Measurements from ENCODE around the gene KCTD6. TPM values are rescaled to one million over a fixed set of nuclear protein-coding genes. Genes with fewer than 3 reads are reported as not detected.

Gene KCTD6
- total and polyA plus RNA-seq, 7 donors, result 4.6 to 25.3 (median 12.0) TPM

DNA sequence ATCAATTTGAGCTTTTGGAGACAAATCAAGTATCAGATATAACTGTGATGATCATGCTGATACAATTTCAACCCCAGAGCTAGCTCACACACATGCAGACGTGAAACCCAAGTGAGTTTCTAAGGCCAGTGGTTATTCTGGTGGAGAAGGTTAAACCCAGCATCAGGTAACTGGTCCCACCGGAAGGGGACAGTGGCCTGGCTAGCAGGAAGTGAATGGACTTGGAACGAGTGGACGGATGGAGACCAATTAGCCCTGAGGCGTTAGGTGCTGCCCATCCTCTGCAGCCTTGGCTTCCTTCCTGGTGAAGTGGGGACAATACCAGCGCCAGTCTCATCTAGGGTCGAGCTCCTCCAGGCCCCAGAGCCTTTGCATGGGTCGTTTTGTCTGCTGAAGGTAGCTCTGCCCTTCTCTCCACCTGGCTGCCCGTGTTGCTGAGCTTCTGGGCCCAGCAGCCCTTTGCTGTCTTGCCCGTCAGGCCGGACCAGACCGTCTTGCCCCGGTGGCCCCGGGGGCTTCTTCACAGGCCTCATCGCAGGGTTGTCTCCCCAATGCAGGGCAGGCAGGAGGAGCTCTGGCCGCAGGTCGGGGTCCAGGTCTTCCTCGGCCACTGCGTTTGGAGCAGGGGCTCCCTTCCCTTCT is 915 bp upstream of the KCTD6 start:
- no peak for TF ChIP-seq POLR2AphosphoS5 (IDR thresholded peaks at IDR 0.05)
- no peak for TF ChIP-seq EP300 (IDR thresholded peaks at IDR 0.05)
- TF ChIP-seq POLR2A (IDR thresholded peaks at IDR 0.05), result no peak
- TF ChIP-seq, protein P1, sequence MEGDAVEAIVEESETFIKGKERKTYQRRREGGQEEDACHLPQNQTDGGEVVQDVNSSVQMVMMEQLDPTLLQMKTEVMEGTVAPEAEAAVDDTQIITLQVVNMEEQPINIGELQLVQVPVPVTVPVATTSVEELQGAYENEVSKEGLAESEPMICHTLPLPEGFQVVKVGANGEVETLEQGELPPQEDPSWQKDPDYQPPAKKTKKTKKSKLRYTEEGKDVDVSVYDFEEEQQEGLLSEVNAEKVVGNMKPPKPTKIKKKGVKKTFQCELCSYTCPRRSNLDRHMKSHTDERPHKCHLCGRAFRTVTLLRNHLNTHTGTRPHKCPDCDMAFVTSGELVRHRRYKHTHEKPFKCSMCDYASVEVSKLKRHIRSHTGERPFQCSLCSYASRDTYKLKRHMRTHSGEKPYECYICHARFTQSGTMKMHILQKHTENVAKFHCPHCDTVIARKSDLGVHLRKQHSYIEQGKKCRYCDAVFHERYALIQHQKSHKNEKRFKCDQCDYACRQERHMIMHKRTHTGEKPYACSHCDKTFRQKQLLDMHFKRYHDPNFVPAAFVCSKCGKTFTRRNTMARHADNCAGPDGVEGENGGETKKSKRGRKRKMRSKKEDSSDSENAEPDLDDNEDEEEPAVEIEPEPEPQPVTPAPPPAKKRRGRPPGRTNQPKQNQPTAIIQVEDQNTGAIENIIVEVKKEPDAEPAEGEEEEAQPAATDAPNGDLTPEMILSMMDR (IDR thresholded peaks at IDR 0.05), result no peak

DNA sequence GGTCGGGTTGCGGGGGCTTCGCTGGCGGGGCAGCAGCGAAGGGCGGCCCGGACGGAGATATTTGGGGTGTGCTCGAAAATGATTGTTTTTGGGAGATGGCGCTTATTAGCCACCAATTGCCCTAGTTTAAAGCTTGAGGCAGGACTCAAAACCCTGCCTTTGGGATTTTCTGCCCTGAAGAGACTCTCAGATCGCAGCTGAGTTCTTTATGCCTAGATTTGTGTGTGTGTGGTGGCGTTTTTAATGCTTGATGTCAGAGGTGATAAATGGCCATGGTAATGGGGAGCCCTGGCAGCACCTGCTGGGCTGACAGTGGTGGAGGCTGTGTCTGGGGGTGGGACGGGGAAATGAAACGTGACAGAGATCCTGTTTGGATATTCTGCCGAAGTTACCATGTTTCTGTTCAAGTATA is 604 bp downstream of the KCTD6 start:
- H3K27me3 ChIP-seq, result no peaks in the 10 kb centered on the region
- peaks cover 0 to 57% (median 44%) of the 10 kb centered on the region in 4 donors for H3K4me1 ChIP-seq
- intact Hi-C loops (cut with DNase I), result loop anchor here (1.0 to 5.0 kb wide), 3 partner anchors 40 to 255 kb away; partner anchors contain the start of gene ABHD6
- no peaks in the 10 kb centered on the region for H3K36me3 ChIP-seq
- peak overlapping the region; percentile 77 to 96 (median 87) for H3K4me3 ChIP-seq
- DNase-seq, result no peak
- H3K9me3 ChIP-seq, result no peaks in the 10 kb centered on the region
- peak in 2 of 4 donors; percentile 23 to 27 for TF ChIP-seq POLR2AphosphoS5 (IDR thresholded peaks at IDR 0.05)
- TF ChIP-seq POLR2A (IDR thresholded peaks at IDR 0.05), result no peak
- H3K27ac ChIP-seq, result peak overlapping the region; percentile 83 to 95 (median 87)
- WGBS, 2 donors, result 1 to 2% methylated on average over 15 of the region's 15 CpGs

More for the DNA sequence above, 915 bp upstream of the KCTD6 start:
- Histone ChIP-seq H3K36me3 (no peaks in the 10 kb centered on the region), H3K27ac (peak overlapping the region; percentile 77 to 83 (median 78)), H3K9me3 (no peaks in the 10 kb centered on the region), H3K4me3 (peak overlapping the region; percentile 41 to 96 (median 86)), H3K4me1 (peaks cover 0 to 49% (median 36%) of the 10 kb centered on the region in 4 donors), H3K27me3 (no peaks in the 10 kb centered on the region)
- WGBS, 2 donors, result 76 to 81% methylated on average over 19 of the region's 19 CpGs
- intact Hi-C loops (cut with DNase I), result loop anchor here (2.0 to 5.0 kb wide), 2 partner anchors 56 to 254 kb away; partner anchors contain the start of gene ABHD6
- DNase-seq, result peak; percentile 70

DNA sequence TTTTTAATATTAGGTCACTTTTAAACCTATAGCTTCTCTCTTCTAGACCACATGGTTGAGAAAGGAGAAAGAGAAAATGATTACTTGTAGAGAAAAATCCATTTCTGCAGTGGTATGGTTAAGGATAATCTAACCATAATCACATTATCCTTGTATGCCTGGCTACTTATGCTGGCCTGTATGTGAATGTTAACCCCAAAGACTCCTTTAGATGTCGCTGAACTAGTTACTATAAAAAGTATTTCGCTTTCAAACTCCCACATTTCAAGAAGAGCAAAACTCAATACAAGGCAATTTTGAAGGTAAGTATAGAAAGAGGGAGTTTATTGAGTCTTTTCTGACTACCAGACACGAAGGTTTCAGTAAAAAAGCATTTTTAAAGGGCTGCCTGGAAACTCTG is 2.2 kb downstream of the KCTD6 start:
- Histone ChIP-seq H3K27ac (no peak overlapping the region), H3K27me3 (no peaks in the 10 kb centered on the region), H3K36me3 (no peaks in the 10 kb centered on the region), H3K4me3 (no peak overlapping the region), H3K9me3 (no peaks in the 10 kb centered on the region), H3K4me1 (peaks cover 0 to 58% (median 47%) of the 10 kb centered on the region in 4 donors)
- no peak for DNase-seq
- intact Hi-C loops (cut with DNase I), result loop anchor here (5.0 kb wide), 1 partner anchor 257 kb away; the partner anchor contains the start of gene ABHD6
- TF ChIP-seq POLR2AphosphoS5 (IDR thresholded peaks at IDR 0.05) (no peak), POLR2A (IDR thresholded peaks at IDR 0.05) (no peak), EP300 (IDR thresholded peaks at IDR 0.05) (no peak)
- TF ChIP-seq, protein P1 (IDR thresholded peaks at IDR 0.05), result no peak
- WGBS, 2 donors, result 63 to 74% methylated on average over 3 of the region's 3 CpGs

DNA sequence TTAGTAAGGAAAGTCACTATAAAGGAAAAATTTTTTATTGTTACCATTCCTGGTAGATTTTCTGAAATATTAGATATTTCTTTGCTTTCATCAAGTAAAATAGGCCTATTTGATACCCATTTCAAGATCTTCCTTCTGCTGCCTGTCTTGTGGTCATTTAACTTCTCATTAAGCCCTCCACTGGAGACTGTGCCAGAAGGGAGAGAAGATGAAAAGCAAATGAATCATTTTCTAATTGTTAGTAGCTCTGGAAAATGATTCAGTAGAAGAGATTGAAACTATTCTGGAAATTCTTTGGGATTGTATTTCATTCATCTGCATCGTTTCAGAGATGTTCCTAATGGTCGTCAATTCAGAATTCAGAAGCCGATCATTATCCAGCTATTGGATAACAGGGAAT is 3.2 kb downstream of the KCTD6 start:
- TF ChIP-seq EP300 (IDR thresholded peaks at IDR 0.05) (no peak), POLR2AphosphoS5 (IDR thresholded peaks at IDR 0.05) (no peak), POLR2A (IDR thresholded peaks at IDR 0.05) (no peak)
- TF ChIP-seq, protein P1 (IDR thresholded peaks at IDR 0.05), result no peak
- no peaks in the 10 kb centered on the region for H3K27me3 ChIP-seq
- no peak overlapping the region for H3K27ac ChIP-seq
- H3K4me3 ChIP-seq, result no peak overlapping the region
- DNase-seq, result no peak
- intact Hi-C loops (cut with DNase I), result no loop called here
- 86 to 91% methylated on average over 3 of the region's 3 CpGs for WGBS, 2 donors
- no peaks in the 10 kb centered on the region for H3K9me3 ChIP-seq
- H3K4me1 ChIP-seq, result peaks cover 0 to 58% (median 47%) of the 10 kb centered on the region in 4 donors
- H3K36me3 ChIP-seq, result peaks cover 0 to 6% (median 0%) of the 10 kb centered on the region in 4 donors

DNA sequence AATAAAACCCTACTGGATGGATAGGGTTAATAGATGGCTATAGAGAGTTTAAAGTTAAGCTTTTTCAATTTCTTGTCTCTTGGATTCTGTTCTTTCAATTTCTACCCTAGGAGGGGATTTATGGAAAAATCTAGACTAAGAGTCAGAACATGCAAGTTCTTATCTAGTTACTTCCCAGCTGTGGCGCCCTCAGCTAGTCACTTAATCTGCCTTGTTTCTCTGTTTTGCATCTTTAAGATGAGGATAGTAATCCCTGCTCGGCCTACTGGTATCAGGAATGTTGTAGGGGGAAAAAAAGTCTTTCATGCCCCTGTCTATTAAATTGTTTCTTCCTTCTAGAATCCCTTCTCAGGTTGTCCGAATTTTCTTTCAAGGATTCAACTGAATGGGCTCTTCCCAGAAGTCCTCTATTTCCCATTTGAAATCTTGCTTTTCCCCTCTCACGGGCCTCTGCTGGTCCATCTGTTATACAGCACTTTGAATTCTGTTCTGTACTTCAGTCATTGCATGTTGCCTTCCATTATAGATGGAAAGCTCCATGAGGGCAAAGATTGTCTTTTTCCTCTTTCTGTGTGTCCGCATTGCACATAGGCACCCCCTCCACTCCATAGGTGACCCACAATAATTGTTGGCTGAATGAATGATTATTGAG is 4.4 kb downstream of the KCTD6 start:
- H3K9me3 ChIP-seq, result no peaks in the 10 kb centered on the region
- H3K27ac ChIP-seq, result no peak overlapping the region
- DNase-seq, result no peak
- H3K36me3 ChIP-seq, result peaks cover 0 to 9% (median 1%) of the 10 kb centered on the region in 4 donors
- WGBS, 2 donors, result 93% methylated on average over 5 of the region's 5 CpGs
- peaks cover 0 to 52% (median 45%) of the 10 kb centered on the region in 4 donors for H3K4me1 ChIP-seq
- intact Hi-C loops (cut with DNase I), result no loop called here
- no peaks in the 10 kb centered on the region for H3K27me3 ChIP-seq
- no peak overlapping the region for H3K4me3 ChIP-seq
- TF ChIP-seq EP300 (IDR thresholded peaks at IDR 0.05) (no peak), POLR2A (IDR thresholded peaks at IDR 0.05) (no peak), POLR2AphosphoS5 (IDR thresholded peaks at IDR 0.05) (no peak)
- TF ChIP-seq, protein P1 (IDR thresholded peaks at IDR 0.05), result no peak
